Common myeloid progenitor, CD34-positive (primary cell): ENCODE measurements around the gene FCRLB.

Experiments
- CTCF ChIA-PET: fragments of 350-600 bp; sonication (Branson Sonifier 250); formaldehyde crosslinking; loops from one replicate; lab custom pipeline; 2021; ENCODE audit warnings: antibody characterized with exemption; lab: Charles Lee
- POLR2A ChIA-PET: fragments of 350-600 bp; sonication (Branson Sonifier 250); formaldehyde crosslinking; loops from one replicate; lab custom pipeline; 2021; ENCODE audit warnings: antibody characterized with exemption; lab: Charles Lee
- DNase-seq, 3 donors: peaks; one replicate each; pipeline versions ENCODE4 v3.0.0 to v3.0.0-alpha.2; 2013
- H3K27ac ChIP-seq, 2 experiments: 1 replicate in 1 of 2; 2 replicates in 1 of 2; pipeline ENCODE4 v1.7.0; 2013; ENCODE audit warnings: inconsistent platforms in 2 of 2, low read length in 2 of 2, mild to moderate bottlenecking in 2 of 2, low read depth in 1 of 2, moderate library complexity in 1 of 2; ENCODE audit not compliant: severe bottlenecking in 2 of 2, insufficient read depth in 1 of 2, poor library complexity in 1 of 2
- H3K27me3 ChIP-seq, 5 experiments: replicated peaks in 2 of 5; 1 replicate in 3 of 5; 2 replicates in 2 of 5; pipeline versions ENCODE4 v1.6.1 to v1.7.0; 2013; ENCODE audit warnings: low read length in 4 of 5, mild to moderate bottlenecking in 2 of 5, moderate library complexity in 2 of 5, inconsistent platforms in 1 of 5; ENCODE audit not compliant: insufficient read depth in 5 of 5, control insufficient read depth in 4 of 5
- H3K36me3 ChIP-seq, 4 experiments: 1 replicate in 2 of 4; 2 replicates in 2 of 4; pipeline versions ENCODE4 v1.6.1 to v1.7.0; 2013; ENCODE audit warnings: low read length in 3 of 4, control low read depth in 1 of 4, mild to moderate bottlenecking in 1 of 4; ENCODE audit not compliant: control insufficient read depth in 4 of 4, insufficient read depth in 4 of 4
- H3K4me1 ChIP-seq, 4 experiments: 1 replicate in 3 of 4; 2 replicates in 1 of 4; pipeline versions ENCODE4 v1.6.1 to v1.7.1; 2013; ENCODE audit warnings: low read length in 3 of 4, mild to moderate bottlenecking in 3 of 4, control low read depth in 1 of 4, inconsistent platforms in 1 of 4, moderate library complexity in 1 of 4; ENCODE audit not compliant: control insufficient read depth in 4 of 4, insufficient read depth in 4 of 4; ENCODE audit errors: control extremely low read depth in 1 of 4
- H3K4me3 ChIP-seq, 7 experiments: 1 replicate in 4 of 7; 2 replicates in 3 of 7; pipeline versions ENCODE4 v1.5.1 to v1.7.0; 2013; ENCODE audit warnings: mild to moderate bottlenecking in 7 of 7, low read length in 6 of 7, moderate library complexity in 6 of 7, inconsistent platforms in 2 of 7, low read depth in 2 of 7, control low read depth in 1 of 7; ENCODE audit not compliant: insufficient read depth in 4 of 7, control insufficient read depth in 1 of 7; ENCODE audit errors: extremely low read depth in 1 of 7
- H3K9me3 ChIP-seq, 5 experiments: 1 replicate in 4 of 5; 2 replicates in 1 of 5; pipeline versions ENCODE4 v1.6.1 to v1.7.1; 2013; ENCODE audit warnings: low read length in 4 of 5, mild to moderate bottlenecking in 2 of 5, inconsistent platforms in 1 of 5, low read depth in 1 of 5, moderate library complexity in 1 of 5; ENCODE audit not compliant: control insufficient read depth in 4 of 5, insufficient read depth in 2 of 5; ENCODE audit errors: control extremely low read depth in 1 of 5
- WGBS: methylation state at CpG from one replicate; pipeline ENCODE4 v1.1.5; 2013; ENCODE audit not compliant: insufficient coverage; 5-methylcytosine and 5-hydroxymethylcytosine counted together

Gene FCRLB

DNA sequence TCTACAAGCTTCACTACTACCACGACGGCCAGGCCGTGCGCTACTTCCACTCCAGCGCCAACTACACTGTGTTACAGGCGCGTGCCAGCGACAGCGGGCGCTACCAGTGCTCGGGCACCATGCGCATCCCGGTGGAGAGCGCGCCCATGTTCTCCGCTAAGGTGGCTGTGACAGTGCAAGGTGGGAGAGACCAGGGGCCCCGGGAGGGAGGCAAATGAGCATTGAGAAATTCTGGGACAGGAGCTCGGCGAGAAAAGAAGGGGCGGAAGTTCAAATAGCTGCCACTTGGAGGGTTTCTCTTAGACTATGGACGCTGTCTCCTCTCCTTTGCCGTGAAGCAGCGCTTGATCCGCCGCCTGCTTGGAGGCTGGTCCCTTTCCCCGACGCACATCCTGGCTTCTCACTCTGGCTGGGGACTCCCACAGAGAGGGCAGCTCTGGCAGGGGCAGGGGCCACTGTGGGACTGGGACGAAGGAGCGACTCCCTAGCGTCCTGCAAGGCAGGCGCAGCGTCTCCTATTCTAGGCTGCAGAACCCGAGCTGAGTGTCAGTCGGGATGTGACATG lies 4.6 kb downstream of the FCRLB start:
- Histone ChIP-seq H3K36me3 (no peaks in the 10 kb centered on the region), H3K9me3 (no peaks in the 10 kb centered on the region), H3K4me3 (peak overlapping the region; percentile 22 to 89 (median 73)), H3K27me3 (peaks cover 0 to 40% (median 12%) of the 10 kb centered on the region in 5 experiments), H3K4me1 (peaks cover 4 to 62% (median 23%) of the 10 kb centered on the region in 4 experiments), H3K27ac (peak overlapping the region in 1 of 2 experiments; percentile 70)
- ChIA-PET POLR2A (no interaction called here), CTCF (interaction anchor here (0.9 to 6.2 kb wide), 5 partner anchors 8 to 241 kb away, joined by 3 to 74 read pairs (median 5); partner anchors contain the start of gene DUSP12)
- peak; percentile 28 to 68 (median 52) for DNase-seq
- WGBS, result under 1% methylated on average over 25 of the region's 34 CpGs

GRCh38 chr1:161726473-161727255 lies 5.3 kb downstream of the FCRLB start:
- H3K4me1 ChIP-seq, result peaks cover 4 to 55% (median 23%) of the 10 kb centered on the region in 4 experiments
- DNase-seq, result peak; percentile 44 to 78 (median 64)
- no peaks in the 10 kb centered on the region for H3K9me3 ChIP-seq
- H3K27me3 ChIP-seq, result peaks cover 0 to 42% (median 15%) of the 10 kb centered on the region in 5 experiments
- H3K4me3 ChIP-seq, result peak overlapping the region; percentile 40 to 89 (median 73)
- H3K27ac ChIP-seq, result peak overlapping the region in 1 of 2 experiments; percentile 77
- ChIA-PET CTCF (interaction anchor here (1.0 to 6.2 kb wide), 4 partner anchors 9 to 23 kb away, joined by 3 to 74 read pairs (median 6); partner anchors contain the start of gene DUSP12), POLR2A (no interaction called here)
- WGBS, result 0% methylated on average over 50 of the region's 83 CpGs
- no peaks in the 10 kb centered on the region for H3K36me3 ChIP-seq

- ChIA-PET CTCF (interaction anchor here (1.0 to 6.2 kb wide), 2 partner anchors 10 to 13 kb away, joined by 3 to 74 read pairs; no protein-coding TSS in a partner anchor), POLR2A (no interaction called here)
- peak overlapping the region in 1 of 2 experiments; percentile 77 for H3K27ac ChIP-seq
- no peaks in the 10 kb centered on the region for H3K36me3 ChIP-seq
- peaks cover 0 to 39% (median 11%) of the 10 kb centered on the region in 5 experiments for H3K27me3 ChIP-seq
- no peaks in the 10 kb centered on the region for H3K9me3 ChIP-seq
- H3K4me3 ChIP-seq, result peak overlapping the region; percentile 22 to 89 (median 73)
- DNase-seq, result peak; percentile 52 to 92 (median 90)
- peaks cover 4 to 48% (median 23%) of the 10 kb centered on the region in 4 experiments for H3K4me1 ChIP-seq
- 0% methylated on average over 31 of the region's 38 CpGs for WGBS
These were observed 6.0 kb downstream of the FCRLB start for GRCh38 chr1:161727256-161727924.

DNA sequence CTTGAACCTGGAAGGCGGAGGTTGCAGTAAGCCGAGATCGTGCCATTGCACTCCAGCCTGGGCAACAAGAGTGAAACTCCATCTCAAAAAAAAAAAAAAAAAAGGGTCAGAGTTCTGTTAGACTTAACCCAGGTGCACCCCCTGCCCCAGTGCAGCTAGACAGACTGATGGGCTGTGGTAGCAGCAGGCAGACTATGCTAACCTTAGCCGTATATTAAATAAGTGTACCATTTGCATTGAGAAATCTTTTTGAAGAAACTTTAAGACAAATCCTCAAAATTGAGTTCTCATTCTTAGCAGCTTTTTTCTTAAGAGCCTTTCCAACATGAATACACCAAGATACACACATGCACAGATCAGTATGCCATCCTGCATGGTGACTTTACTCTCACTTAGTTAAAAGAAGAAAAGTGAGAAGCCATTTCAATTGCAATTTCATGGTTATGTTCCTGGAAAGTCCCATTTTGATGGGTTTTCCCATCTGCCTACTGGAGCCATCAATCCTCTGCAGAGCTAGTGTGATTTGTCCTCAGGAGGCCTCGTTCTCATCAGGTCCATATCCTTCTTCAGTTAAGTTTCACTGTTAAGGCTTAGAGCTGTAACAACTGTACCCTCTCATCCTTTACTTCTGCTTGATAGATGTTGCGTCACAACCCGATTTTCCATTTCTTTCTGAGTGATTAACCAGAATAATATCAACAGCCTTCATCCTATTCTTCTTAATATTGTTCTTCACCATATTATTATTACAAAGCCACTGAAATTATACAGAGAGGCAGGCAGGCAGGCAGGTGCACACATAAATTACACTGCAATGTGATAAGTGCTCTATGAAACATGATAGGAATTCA lies 7.3 kb downstream of the FCRLB start:
- CTCF ChIA-PET, result interaction anchor here (6.2 kb wide), 1 partner anchor 12 kb away, joined by 74 read pairs; no protein-coding TSS in a partner anchor

GRCh38 chr1:161730050-161730564 lies 8.8 kb downstream of the FCRLB start:
- H3K36me3 ChIP-seq, result no peaks in the 10 kb centered on the region
- peaks cover 4 to 47% (median 23%) of the 10 kb centered on the region in 4 experiments for H3K4me1 ChIP-seq
- peak in 1 of 3 donors; percentile 10 for DNase-seq
- H3K27ac ChIP-seq, result no peak overlapping the region
- POLR2A ChIA-PET, result no interaction called here
- 90% methylated on average over 5 of the region's 6 CpGs for WGBS
- no peaks in the 10 kb centered on the region for H3K9me3 ChIP-seq
- CTCF ChIA-PET, result interaction anchor here (6.2 kb wide), 1 partner anchor 10 kb away, joined by 74 read pairs; no protein-coding TSS in a partner anchor
- H3K27me3 ChIP-seq, result peaks cover 0 to 18% (median 5%) of the 10 kb centered on the region in 5 experiments
- no peak overlapping the region for H3K4me3 ChIP-seq

More for the DNA sequence above, 7.3 kb downstream of the FCRLB start:
- POLR2A ChIA-PET, result no interaction called here
- Histone ChIP-seq H3K27me3 (peaks cover 0 to 30% (median 11%) of the 10 kb centered on the region in 5 experiments), H3K4me3 (no peak overlapping the region), H3K27ac (no peak overlapping the region), H3K4me1 (peaks cover 4 to 47% (median 23%) of the 10 kb centered on the region in 4 experiments), H3K9me3 (no peaks in the 10 kb centered on the region), H3K36me3 (no peaks in the 10 kb centered on the region)
- DNase-seq, result no peak
- WGBS, result 91% methylated on average over 6 of the region's 7 CpGs

GRCh38 chr1:161731241-161731640 lies 9.9 kb downstream of the FCRLB start:
- ChIA-PET POLR2A (no interaction called here), CTCF (interaction anchor here (3.6 to 6.2 kb wide), 2 partner anchors 9 kb away, joined by 14 to 74 read pairs; no protein-coding TSS in a partner anchor)
- Histone ChIP-seq H3K36me3 (no peaks in the 10 kb centered on the region), H3K9me3 (no peaks in the 10 kb centered on the region), H3K4me3 (no peak overlapping the region), H3K27ac (no peak overlapping the region), H3K27me3 (peaks cover 0 to 15% (median 5%) of the 10 kb centered on the region in 5 experiments), H3K4me1 (peaks cover 2 to 36% (median 14%) of the 10 kb centered on the region in 4 experiments)
- no peak for DNase-seq
- WGBS, result 100% methylated on average over 3 of the region's 6 CpGs
